HPDE6-E6E7 (cell line): ENCODE measurements around the gene ASCL3.
"Not testable (repeated sequence)": the region's sequence is repeated elsewhere in the genome, so short reads cannot be mapped to it uniquely, and the experiment has no call there.

Experiments
- DNase-seq: peaks from one replicate; pipeline ENCODE4 v3.0.0; 2011; ENCODE audit warnings: missing footprints; ENCODE audit errors: extremely low spot score

ASCL3 gene

DNA sequence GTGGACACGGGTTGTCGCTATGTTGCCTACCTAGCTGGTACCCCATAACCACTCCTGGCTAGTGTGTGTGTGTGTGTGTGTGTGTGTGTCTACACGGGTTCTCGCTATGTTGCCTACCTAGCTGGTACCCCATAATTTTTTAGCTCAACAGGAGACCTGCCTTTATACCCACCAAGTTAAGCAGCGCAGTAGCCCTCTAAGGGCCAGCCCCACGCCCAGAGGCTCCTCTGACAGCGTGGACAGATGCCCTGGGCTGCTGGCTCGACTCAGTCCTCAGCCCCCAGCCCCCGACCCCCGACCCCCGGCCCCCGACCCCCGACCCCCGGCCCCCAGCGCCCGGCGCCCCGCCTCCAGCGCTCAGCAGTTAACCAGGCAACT is 32.2 kb downstream of the ASCL3 start:
- DNase-seq = no peak

DNA sequence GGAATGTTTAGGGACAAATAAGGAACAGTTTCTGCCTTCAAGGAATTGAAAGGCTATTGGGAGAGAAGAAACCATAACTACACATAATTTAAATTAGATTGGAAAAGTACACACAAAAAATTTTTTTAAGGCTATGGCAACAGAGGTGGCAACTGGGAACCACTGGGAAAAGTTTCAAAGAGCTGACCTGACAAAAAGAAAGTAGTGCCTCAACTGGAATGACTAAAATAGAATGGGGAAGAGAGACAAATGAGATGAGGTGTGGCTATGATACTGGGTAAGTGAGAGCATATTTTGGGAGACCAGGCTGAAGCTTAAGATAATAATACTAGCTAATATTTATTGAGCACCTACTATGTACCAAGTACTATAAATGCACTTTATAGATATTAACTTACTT is 34.7 kb downstream of the ASCL3 start:
- no peak for DNase-seq

DNA sequence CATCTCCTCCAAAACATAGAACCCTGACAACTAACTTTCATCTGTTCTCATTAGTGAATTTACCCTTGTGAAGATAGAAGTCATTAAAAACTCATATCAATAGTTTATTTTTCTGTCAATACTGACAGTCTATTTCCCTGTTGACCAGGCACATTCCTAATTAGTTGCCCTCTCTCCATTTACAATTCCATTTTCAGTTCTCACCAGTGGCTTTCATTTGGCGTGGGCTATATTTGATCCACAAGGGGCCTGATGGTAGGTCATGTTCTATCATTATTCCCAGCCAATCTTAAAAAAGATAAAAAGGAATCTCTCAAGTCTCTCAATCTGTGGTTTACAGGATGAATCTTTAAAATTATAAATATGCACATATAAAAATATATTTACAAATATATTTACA is 35.7 kb downstream of the ASCL3 start:
- DNase-seq = no peak

DNA sequence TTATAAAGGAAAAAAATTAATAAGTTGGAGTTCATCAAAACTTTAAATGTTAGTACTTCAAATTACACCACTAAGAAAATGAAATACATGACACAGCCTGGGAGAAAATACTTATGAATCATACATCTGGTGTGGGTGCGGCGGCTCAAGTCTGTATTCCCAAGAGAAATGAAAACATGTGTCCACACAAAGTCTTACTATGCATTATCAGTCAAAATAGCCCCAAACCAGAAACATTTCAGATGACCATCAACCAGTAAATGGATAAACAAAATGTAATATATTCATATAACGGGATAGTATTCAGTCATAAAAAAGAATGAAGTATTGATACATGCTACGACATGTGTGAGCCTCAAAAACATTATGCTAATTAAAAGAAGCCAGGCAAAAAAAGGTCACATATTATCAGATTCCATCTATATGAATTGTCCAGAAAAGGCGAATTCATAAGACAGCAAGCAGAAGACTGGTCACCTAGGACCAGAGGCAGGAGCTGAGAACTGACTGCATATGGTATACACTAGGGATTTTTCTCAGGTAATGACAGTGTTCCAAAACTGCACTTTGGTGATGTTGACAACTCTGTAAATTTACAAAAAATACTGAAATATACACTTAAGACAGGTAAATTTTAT is 37.2 kb downstream of the ASCL3 start:
- DNase-seq = peak; percentile 13

DNA sequence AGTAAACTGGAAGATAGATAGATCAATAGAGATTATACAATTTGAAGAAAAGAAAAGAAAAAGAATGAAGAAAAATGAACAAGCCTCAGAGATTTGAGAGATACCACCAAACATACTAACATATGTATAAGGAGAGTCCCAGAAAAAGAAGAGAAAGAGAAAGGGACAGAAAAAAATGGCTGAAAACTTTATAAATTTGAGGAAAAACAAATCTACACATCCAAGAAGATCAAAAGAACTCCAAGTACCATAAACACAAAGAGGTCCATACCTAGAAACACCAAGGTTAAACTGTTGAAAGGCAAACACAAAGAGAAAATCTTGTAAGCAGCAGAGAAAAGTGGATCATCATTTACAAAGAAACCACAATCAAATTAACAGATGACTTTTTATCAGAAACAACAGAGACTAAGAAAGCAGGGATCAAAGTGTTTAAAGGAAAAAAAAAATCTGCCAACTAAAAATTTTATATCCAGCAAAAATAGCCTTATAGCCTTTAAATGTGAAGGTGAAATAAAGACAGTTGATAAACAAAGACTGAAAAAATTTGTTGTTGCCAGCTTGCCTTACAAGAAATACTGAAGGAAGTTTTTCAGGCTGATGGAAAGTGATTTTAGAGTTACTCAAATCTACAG is 43.6 kb downstream of the ASCL3 start:
- DNase-seq = no peak

DNA sequence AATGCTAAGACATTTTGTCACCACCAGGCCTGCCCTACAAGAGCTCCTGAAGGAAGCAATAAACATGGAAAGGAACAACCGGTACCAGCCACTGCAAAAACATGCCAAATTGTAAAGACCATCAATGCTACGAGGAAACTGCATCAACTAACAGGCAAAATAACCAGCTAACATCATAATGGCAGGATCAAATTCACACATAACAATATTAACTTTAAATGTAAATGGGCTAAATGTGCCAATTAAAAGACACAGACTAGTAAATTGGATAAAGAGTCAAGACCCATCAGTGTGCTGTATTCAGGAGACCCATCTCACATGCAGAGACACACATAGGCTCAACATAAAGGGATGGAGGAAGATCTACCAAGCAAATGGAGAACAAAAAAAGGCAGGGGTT is 51.6 kb downstream of the ASCL3 start:
- DNase-seq = not testable (repeated sequence)
